Right cardiac atrium (tissue), 5 donors: Measurements from ENCODE around the gene DOLPP1. TPM values are rescaled to one million over a fixed set of nuclear protein-coding genes. Genes with fewer than 3 reads are reported as not detected.
"Not testable (repeated sequence)": the region's sequence is repeated elsewhere in the genome, so short reads cannot be mapped to it uniquely, and the experiment has no call there.

ENCODE experiments used
- ATAC-seq, 2 donors: fragments of 200-7000 bp; cut with Tn5 transposase; one replicate each; pipeline versions ENCODE4 v1.8.0 to v1.9.1; 2020; ENCODE audit warnings: moderate library complexity in 2 of 2, mild to moderate bottlenecking in 1 of 2
- DNase-seq, 3 donors: peaks; one replicate each; pipeline ENCODE4 v3.0.0-alpha.2; 2020
- H3K27ac ChIP-seq: one replicate; pipeline ENCODE4 v1.5.1; 2013; ENCODE audit warnings: mild to moderate bottlenecking, low read length, control low read depth, moderate library complexity
- H3K27me3 ChIP-seq: one replicate; pipeline ENCODE4 v1.6.1; 2013; ENCODE audit not compliant: control insufficient read depth, insufficient read depth
- H3K4me1 ChIP-seq: one replicate; pipeline ENCODE4 v1.6.1; 2013; ENCODE audit warnings: low read length; ENCODE audit not compliant: control insufficient read depth, insufficient read depth
- H3K4me3 ChIP-seq: one replicate; pipeline ENCODE4 v1.5.1; 2013; ENCODE audit warnings: low read length, control low read depth
- H3K9me3 ChIP-seq: one replicate; pipeline ENCODE4 v1.6.1; 2013; ENCODE audit warnings: low read length; ENCODE audit not compliant: control insufficient read depth
- WGBS: extraction: QIAGEN DNeasy Blood & Tissue Kit; methylation state at CpG from one replicate; pipeline ENCODE4 v1.1.7; 2013; 5-methylcytosine and 5-hydroxymethylcytosine counted together
- intact Hi-C, 4 donors: fragments of 100-400 bp; cut with DNase I; formaldehyde crosslinking; loops; one replicate each; pipeline versions ENCODE4 v1.11.0 to v1.14.0; 2022 to 2023
- long read RNA-seq, 4 donors: library from polyadenylated mRNA; unstranded; transcript quantifications; one replicate each; pipeline ENCODE4 v2.0.0, GENCODE V29; 2020 to 2021
- polyA plus RNA-seq: library from polyadenylated mRNA; stranded (reverse); fragments of 200-250 nt; gene quantifications from one replicate; pipeline ENCODE4 v1.2.3, GENCODE V29; 2013
- total RNA-seq, 4 donors: library from RNA; stranded (reverse); fragmentation: NEBNext Ultra II Directional; extraction: Animal tissue kit (Norgen Biotek cat#: 25700); gene quantifications; one replicate each; pipeline ENCODE4 v1.2.1, GENCODE V29; 2021
- donor health status: healthy with polysubstance abuse.
- donor health status: DM: no; HTN: yes; CAD: no.
- donor health status: DM: no; HTN: no; CAD: no.
- donor health status: DM: no; HTN: yes; CAD: no; lungs with severe emphysema.
- donor health status: DM: yes; HTN: yes; CAD: no.

The DOLPP1 gene, protein sequence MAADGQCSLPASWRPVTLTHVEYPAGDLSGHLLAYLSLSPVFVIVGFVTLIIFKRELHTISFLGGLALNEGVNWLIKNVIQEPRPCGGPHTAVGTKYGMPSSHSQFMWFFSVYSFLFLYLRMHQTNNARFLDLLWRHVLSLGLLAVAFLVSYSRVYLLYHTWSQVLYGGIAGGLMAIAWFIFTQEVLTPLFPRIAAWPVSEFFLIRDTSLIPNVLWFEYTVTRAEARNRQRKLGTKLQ
- total RNA-seq (1 to 10 TPM; 6.3 to 7.3 (median 6.8) TPM), polyA plus RNA-seq (3.3 TPM)
- long read RNA-seq, donor 1, transcript DOLPP1-202 (8 exons, 2,177 nt) = major isoform, 8 of 11 reads
- long read RNA-seq, donor 1, partial matches to known transcripts = 0 of 11 reads
- long read RNA-seq, donor 1, other reads (novel, unspliced or antisense) = 1 of 11 reads
- long read RNA-seq, donor 2, partial matches to known transcripts = 1 of 5 reads
- long read RNA-seq, donor 2, other reads (novel, unspliced or antisense) = 2 of 5 reads
- long read RNA-seq, donor 3, transcript DOLPP1-202 (8 exons, 2,177 nt) = major isoform, 27 of 36 reads
- long read RNA-seq, donor 3, partial matches to known transcripts = 1 of 36 reads
- long read RNA-seq, donor 3, other reads (novel, unspliced or antisense) = 3 of 36 reads
- long read RNA-seq, donor 4, partial matches to known transcripts = 0 of 5 reads
- long read RNA-seq, donor 4, other reads (novel, unspliced or antisense) = 1 of 5 reads

DNA sequence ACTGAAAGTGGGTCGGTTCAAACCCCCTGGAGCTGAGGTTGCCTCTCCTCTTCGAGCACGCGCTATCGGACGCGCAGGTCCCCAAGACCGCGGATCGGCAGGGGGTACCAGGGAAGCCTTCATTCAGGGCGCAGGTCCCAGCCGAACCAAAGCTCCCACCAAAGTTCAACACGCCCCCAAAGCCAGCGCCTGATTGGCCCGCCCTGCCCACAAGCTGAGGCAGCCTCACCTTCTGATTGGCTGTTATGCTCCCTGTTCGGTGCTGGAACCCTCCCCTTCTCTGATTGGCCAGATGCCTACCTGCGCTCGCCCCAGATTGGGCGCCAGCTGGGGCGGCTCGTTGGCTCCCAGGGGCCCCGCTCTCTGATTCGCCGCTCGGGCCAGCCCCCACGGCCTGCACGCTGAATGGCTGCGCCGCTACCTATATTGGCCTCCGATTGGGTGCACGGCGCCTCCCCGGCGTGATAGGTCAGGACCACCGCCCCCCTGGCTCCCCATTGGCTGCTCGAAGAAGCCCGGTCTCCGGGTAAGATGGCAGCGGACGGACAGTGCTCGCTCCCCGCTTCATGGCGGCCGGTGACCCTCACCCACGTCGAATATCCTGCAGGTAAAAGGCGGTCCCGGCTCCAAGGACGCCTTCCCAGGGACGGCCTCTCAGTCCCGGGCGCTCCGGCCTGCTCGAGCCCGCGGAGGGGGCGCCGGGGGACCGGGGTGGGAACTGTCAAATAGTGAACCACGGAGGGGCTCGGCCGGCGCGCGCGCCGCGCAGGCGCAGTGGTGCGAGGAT lies at the start of gene DOLPP1:
Gene DOLPP1, plus strand, starts transcription at position 511 of the 787 bp plus-strand sequence. Its CDS starts 21 bp downstream, at position 532.
- ATAC-seq = peak; percentile 99
- no peaks in the 10 kb centered on the region for H3K27me3 ChIP-seq
- H3K27ac ChIP-seq = peak within 1 kb of the TSS; percentile 64
- WGBS = under 1% methylated on average over 70 of the region's 70 CpGs
- H3K9me3 ChIP-seq = no peaks in the 10 kb centered on the region
- DNase-seq = peak; percentile 100
- peak within 1 kb of the TSS; percentile 67 for H3K4me3 ChIP-seq
- intact Hi-C loops = no loop called here
- peaks cover 5% of the 10 kb centered on the region for H3K4me1 ChIP-seq

DNA sequence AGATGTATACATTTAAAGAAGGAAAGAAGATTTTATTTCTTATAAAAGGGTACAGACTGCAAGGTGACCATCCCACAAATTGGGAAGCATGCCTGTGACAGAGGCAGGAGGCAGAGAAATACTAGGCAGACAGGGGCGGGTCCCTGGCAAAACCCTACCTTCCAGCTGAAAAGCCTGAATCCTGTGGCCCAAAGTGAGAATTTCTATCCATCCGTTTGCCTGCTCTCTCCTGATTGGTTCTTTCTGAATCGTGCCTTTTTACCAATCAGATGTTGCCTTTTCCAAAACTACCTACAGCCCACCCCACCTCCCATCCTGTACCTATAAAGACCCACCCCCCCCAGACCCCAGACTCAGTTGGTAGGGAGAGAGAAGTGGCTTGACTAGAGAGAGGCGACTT lies 49.4 kb upstream of the DOLPP1 start:
- no peak for DNase-seq
- intact Hi-C loops = no loop called here
- Histone ChIP-seq H3K9me3 (no peaks in the 10 kb centered on the region), H3K4me1 (peaks cover 3% of the 10 kb centered on the region), H3K4me3 (no peak overlapping the region), H3K27me3 (no peaks in the 10 kb centered on the region), H3K27ac (no peak overlapping the region)
- 69% methylated on average over 4 of the region's 4 CpGs for WGBS
- ATAC-seq = no peak

DNA sequence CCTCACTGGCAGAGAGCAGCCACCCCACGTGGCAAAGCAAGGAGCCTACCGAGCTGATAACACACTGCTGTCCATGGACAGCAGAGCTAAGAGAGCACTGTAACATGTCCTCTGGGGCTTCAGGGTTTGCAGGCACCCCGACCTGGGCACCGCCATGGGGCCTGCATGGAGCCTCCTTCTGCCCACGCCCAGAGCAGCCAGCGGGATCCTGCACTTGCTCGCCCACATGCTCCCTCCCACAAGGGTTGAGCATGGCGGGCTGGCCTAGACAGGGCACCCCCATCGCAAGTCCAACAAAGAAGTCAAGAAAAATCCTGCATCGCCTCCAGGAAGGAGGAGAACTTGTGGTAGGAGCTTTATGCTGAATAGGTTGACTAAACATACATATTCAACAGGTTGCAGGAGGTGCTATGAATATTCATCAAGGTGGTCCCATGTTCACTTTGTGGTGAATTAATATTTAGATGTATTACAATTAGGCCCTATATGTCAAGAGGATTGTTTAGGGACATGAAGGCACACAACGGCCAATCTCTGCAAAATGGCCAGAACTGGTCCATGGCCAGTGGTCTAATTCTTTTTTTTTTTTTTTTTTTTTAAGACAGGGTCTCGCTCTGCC lies 48.3 kb upstream of the DOLPP1 start:
- H3K27ac ChIP-seq = no peak overlapping the region
- 79% methylated on average over 12 of the region's 12 CpGs for WGBS
- ATAC-seq = no peak
- no peak overlapping the region for H3K4me3 ChIP-seq
- no peaks in the 10 kb centered on the region for H3K9me3 ChIP-seq
- peak in 1 of 3 donors; percentile 30 for DNase-seq
- H3K4me1 ChIP-seq = peaks cover 4% of the 10 kb centered on the region
- H3K27me3 ChIP-seq = no peaks in the 10 kb centered on the region
- intact Hi-C loops = no loop called here

DNA sequence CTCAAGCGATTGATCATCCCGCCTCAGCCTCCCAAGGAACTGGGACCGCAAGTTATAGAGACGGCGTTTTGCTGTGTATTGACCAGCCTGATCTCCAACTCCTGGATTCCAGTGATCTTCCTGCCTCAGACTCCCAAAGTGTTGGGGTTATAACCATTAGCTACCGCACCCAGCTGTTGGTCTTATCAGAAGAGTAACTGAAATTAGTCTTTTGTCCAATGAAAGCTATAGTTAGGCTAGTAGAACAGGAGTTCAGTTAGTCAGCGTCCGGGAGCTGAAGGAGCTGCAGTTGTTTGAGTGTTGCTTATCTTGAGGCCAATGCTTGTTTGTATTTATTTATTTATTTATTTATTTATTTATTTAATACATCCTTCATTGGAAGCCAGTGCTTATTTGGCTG lies 47.7 kb upstream of the DOLPP1 start:
- intact Hi-C loops = no loop called here
- Histone ChIP-seq H3K27me3 (no peaks in the 10 kb centered on the region), H3K4me1 (peaks cover 9% of the 10 kb centered on the region), H3K9me3 (no peaks in the 10 kb centered on the region), H3K4me3 (no peak overlapping the region), H3K27ac (no peak overlapping the region)
- 89% methylated on average over 8 of the region's 8 CpGs for WGBS
- ATAC-seq (no peak), DNase-seq (no peak)

DNA sequence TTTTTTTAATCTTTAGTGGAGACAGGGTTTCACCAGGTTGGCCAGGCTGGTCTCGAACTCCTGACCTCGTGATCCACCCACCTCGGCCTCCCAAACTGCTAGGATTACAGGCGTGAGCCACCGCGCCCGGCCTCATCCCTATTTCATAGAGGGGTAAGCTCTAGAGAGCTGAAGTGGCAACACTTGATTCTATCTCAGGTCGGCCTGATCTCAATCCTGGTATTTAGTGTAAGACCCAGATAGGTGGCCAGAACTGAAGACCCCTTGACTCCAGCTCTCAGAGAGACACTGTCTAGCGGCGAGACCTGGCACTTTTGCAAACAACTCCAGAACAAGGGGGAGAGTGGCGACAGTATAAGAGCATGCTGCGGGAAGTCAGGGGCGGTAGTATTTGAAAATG lies 45.1 kb upstream of the DOLPP1 start:
- DNase-seq, H3K27me3 ChIP-seq, intact Hi-C loops, H3K9me3 ChIP-seq: not testable (repeated sequence)
- WGBS = 47% methylated on average over 13 of the region's 13 CpGs
- peak; percentile 5 to 22 for ATAC-seq
- peak overlapping the region; percentile 55 for H3K4me3 ChIP-seq
- H3K4me1 ChIP-seq = peaks cover 11% of the 10 kb centered on the region
- H3K27ac ChIP-seq = peak overlapping the region; percentile 82

DNA sequence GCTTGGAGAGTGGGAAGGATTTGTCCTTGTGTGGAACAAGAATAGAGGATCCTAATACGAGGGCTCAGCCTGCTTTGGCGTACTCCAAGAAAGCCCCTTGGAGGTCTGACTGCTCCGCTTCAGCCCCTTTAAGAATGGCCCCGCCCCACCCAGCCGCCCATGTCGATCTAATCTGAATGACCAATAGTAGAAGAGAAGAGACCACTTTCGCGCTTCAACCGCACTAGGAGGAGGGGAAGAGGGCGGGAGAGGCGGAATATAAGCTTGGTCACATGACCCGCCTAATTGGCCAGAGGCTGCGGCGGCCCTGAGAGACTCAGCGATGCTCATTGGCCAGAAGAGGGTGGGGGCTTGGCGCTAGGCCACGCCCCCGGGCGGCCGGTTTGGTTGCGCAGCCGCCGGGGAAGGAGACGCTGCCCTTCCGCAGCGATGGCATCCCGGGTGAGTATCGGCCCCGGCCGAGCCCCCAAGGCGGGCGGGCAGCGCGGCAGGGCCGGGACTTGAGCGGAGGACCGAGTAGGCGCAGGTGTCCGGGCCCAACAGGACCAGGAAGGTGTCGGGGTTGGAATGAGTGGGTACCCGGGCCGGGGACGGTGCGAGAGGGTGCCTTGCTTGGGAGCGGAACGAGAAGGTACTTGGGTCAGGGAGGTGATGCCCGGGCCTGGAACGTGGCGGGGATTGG lies 44.5 kb upstream of the DOLPP1 start, which contains the start of gene MIGA2:
Gene MIGA2, plus strand, starts transcription at position 386 of the 682 bp plus-strand sequence. CDS start 3,969 bp downstream, outside the sequence.
- peak; percentile 98 to 99 (median 98) for DNase-seq
- Histone ChIP-seq H3K27me3 (no peaks in the 10 kb centered on the region), H3K4me1 (peaks cover 11% of the 10 kb centered on the region), H3K9me3 (no peaks in the 10 kb centered on the region), H3K27ac (peak within 1 kb of the TSS; percentile 82), H3K4me3 (peak within 1 kb of the TSS; percentile 77)
- ATAC-seq = peak; percentile 97 to 98
- under 1% methylated on average over 49 of the region's 49 CpGs for WGBS
- intact Hi-C loops = no loop called here

DNA sequence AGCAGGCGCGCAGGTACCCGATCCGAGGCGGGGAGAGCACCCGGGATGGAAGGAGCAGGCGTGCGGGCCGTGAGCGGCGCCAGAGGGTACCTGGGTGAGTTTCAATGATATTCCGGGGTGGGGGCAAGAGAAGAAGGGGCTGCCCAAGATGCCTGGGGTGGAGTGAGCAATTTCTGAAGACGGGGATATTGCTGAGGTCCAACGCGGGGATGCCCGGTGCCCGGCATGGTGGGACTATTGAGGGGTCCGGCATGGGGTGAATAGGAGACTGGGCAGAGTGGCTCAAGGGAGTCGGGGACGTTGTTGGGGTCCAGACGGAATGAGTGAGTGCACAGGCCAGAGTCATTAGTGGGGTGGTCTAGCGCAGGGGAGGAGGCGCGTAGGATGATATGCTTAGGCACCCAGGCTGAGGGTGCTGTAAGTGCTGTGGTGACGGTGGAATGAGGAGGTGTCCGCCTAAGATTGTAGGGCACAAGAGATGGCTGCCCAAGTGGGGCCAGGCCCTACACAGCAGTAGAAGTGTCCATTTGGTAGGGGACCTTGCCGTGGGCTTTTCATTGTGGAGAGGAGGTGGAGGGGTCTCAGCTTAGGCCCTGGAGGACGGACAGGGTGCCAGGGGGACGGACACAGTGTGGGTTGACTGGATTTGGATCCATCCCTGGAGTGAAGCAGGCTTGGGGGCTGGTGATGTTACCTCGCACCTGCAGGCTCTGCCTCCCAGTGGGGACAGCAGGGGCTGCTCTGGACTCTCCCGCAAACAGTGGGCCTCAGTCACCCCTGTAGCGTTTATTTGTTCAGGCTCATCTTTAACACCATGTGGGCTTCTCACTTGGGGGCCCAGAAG lies 43.8 kb upstream of the DOLPP1 start:
- no peaks in the 10 kb centered on the region for H3K27me3 ChIP-seq
- peak overlapping the region; percentile 77 for H3K4me3 ChIP-seq
- peaks cover 11% of the 10 kb centered on the region for H3K4me1 ChIP-seq
- H3K27ac ChIP-seq = peak overlapping the region; percentile 82
- H3K9me3 ChIP-seq = no peaks in the 10 kb centered on the region
- DNase-seq = no peak
- WGBS = 8% methylated on average over 32 of the region's 32 CpGs
- peak; percentile 1 to 10 for ATAC-seq
- intact Hi-C loops = no loop called here

DNA sequence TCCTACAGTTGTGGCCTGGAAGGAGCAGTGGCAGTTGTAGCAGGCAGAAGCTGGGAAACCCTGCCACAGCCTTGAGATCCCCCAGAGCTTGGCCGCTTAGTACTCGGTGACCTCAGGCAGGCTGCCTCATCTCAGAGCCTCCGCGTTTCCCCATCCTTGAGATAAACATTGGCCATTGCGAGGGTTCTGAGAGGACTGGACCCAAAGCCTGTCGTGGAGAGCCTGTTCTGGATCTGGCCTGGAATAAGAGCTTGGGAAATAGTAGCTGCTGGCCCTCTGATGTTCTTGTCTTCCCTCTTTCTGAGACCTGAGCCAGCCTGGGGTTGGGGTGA lies 43.2 kb upstream of the DOLPP1 start:
- Histone ChIP-seq H3K27ac (peak overlapping the region; percentile 43), H3K4me1 (peaks cover 11% of the 10 kb centered on the region), H3K27me3 (no peaks in the 10 kb centered on the region), H3K9me3 (no peaks in the 10 kb centered on the region), H3K4me3 (peak overlapping the region; percentile 77)
- intact Hi-C loops = no loop called here
- ATAC-seq = peak in 1 of 2 donors; percentile 3
- peak in 1 of 3 donors; percentile 50 for DNase-seq
- WGBS = 24% methylated on average over 6 of the region's 6 CpGs

DNA sequence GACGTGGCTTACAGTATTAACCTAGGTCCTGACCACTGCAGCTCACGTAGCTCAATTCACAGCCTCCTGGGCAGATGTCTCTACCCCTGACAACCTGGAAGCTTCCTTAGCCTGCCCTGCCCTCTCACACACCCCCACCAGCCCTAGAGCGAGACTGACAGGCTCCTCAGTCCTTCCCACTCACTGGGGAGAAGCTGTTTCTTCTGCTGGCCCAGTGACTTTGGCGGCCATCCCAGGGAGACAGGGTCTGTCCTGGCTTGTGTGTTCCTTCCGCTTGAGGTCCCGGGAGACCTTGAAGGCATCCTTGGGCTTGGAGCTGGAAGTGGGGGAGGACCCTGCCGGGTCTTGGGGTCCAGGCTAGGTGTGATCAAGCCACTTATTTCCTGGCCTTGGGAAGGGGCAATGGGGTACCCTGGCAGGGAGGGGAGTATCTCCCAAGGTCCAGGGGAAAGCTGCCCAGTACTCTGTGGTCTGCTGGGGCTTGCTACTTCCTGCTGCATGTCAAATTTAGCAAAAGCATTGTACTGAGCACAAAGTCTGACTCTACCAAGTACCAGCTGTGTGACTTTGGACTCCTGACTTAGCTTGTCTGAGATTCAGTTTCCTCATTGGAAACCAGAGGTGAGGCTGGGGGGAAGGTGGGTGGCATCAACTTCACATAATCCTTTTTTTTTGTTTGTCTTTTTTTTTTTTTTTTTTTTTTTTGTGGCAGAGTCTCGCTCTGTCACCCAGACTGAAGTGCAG lies 42.6 kb upstream of the DOLPP1 start:
- intact Hi-C loops = no loop called here
- Histone ChIP-seq H3K4me3 (no peak overlapping the region), H3K27ac (peak overlapping the region; percentile 43), H3K27me3 (no peaks in the 10 kb centered on the region), H3K4me1 (peaks cover 11% of the 10 kb centered on the region), H3K9me3 (no peaks in the 10 kb centered on the region)
- DNase-seq = peak; percentile 51 to 81 (median 78)
- 38% methylated on average over 8 of the region's 8 CpGs for WGBS
- ATAC-seq = no peak
